Activated T-helper 9 cell treated with anti-CD3 and anti-CD28 coated beads, Interleukin-2, amount 50 U/mL, for 16 hours (primary cell): ENCODE measurements around the gene TOX3.

Experiments used
- DNase-seq: peaks from one replicate; pipeline ENCODE4 v3.0.0-alpha.2; 2020; ENCODE audit warnings: low read depth

The TOX3 gene

GRCh38 chr16:52537516-52537915, 9.4 kb downstream of the TOX3 start:
- no peak for DNase-seq

DNA sequence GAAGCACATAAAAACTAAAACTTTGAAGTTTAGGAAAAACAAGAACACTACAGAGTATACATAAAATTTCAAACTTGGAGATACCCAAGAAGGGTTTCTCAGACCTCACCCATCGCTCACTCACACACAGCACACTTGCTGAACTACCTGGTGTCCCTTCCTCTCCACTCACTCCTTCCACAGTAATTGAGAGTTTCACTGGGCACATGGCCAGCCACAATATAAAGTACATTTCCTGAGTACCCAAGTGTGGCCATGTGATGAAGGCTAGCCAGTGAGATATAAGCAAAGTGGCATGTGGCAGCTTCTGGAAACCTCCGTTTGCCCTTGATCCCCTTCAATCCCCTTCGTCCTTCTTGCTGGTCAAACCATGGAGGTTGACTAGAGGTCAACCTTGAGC, 11.9 kb downstream of the TOX3 start:
- DNase-seq = no peak

DNA sequence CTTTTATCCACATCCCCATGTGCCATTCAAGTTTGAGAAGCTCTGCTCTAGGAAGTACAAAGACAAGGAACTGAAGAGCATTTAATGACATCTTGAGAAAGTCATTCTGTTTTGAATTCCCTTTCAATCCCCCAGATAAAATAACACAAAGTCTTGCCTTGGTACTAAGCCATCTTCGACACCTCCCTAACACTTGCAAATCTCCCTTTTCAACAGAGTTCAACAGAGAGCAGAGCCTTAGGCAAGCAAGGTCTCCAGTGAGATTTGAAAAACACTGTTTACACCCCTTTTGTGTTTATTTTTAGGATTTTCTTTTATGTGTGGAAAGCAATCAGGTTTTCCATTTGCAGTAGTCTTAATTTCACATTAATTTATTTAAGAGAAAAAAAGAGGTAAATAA, 13.6 kb downstream of the TOX3 start:
- no peak for DNase-seq

- DNase-seq = no peak
Observed at GRCh38 chr16:52532384-52532783, 14.6 kb downstream of the TOX3 start.

DNA sequence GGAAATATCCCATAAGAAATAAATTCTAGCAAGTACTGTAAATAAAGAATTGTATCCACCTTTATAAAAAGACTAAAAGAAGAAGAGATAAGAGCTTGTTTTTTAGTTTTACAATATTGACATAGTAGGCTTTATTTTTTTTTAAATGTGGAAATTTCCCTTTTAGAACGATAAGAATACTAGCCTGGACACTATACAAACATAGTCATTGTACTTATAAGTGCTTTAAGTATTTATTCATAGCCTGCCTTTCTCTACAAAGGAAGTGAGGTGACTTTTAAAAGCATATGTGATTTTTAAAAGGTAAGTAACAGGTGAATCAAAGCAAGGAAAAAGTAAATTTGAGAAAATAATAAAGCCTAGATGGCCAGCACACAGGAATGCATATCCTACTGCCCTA, 17.7 kb downstream of the TOX3 start:
- DNase-seq = no peak

DNA sequence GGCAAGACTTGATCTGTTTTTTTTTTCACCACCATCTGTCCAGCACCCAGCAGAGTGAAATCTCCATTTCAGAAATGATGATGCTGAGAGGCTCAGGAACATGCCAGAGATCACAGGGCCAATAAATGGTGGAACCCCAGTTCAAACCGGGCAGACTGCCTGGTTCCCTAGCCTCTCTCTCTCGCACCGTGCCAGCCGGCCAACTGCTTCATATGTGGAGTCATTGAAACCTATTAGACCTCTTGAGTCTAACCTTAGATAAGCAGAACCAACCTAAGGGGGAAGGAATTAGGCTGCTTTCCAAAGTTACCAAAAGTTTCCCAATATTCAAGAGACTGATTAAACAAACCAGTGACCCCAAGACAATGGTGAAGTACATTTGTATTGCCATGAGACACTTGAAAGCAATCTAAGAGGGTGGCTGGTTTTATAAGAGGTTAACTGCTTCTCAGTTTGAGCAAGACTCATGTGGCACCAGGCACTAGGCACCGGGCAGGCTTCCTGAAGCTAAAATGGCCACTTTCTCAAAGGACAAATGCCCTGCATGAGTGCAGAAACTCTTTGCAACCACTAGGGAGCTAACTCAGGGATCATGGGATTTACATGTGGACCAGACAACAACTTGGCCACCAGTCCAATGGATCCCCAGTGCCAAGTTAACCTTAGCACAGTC, 18.4 kb downstream of the TOX3 start:
- no peak for DNase-seq

- DNase-seq = no peak
Observed at GRCh38 chr16:52526830-52527229, 20.1 kb downstream of the TOX3 start.

- DNase-seq = no peak
Observed at GRCh38 chr16:52526116-52526828, 20.7 kb downstream of the TOX3 start.

GRCh38 chr16:52521570-52521969, 25.4 kb downstream of the TOX3 start:
- no peak for DNase-seq

DNA sequence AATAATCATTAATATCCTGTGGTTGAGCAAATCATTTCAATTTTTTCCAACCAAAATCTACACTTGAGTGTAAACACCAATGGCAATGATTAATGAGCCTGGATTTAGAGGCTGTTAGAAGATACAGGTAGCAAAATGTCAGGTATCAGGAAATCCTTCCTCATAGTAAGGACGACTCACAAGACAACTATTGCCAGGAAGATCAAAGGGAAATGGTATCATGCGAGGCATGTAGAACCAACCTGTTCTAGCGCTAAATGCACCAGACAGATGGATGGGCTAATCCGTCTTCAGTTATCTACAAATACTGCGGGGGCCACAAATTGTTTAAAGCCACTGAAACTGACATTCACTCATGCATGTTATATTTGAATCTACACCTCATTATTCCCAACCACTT, 28.1 kb downstream of the TOX3 start:
- no peak for DNase-seq

GRCh38 chr16:52515068-52515671, 31.8 kb downstream of the TOX3 start:
- no peak for DNase-seq

DNA sequence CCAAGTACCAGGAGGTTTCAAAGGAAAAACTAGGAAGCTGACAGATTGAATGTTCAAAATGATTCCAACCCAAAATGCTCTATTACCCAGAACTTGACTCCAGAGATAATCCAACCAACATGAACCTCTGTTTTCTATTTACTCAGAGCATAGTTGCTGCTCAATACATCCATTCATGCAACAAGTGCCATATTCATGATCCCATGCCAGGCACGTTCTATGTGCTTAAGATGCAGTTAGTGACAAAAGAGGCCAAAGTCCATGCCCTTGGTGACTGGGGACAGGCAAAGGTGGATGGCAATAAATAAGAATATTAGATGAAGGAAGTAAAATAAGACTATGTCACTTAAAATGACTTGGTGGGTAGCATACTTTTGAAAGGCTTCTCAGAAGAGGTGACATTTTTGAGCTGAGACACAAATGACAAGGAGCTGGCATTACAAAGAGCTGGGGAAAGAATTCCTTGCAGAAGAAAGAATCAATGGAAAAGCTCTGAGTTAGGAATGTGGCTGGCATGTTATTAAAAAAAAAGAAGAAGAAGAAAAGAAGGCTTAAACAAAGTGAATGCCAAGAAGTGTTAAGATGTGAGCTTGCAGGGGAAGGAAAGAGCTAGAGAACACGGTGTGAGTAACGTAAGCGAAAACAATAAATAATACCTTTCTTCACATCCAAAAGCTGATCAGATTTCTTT, 34.5 kb downstream of the TOX3 start:
- DNase-seq = no peak

DNA sequence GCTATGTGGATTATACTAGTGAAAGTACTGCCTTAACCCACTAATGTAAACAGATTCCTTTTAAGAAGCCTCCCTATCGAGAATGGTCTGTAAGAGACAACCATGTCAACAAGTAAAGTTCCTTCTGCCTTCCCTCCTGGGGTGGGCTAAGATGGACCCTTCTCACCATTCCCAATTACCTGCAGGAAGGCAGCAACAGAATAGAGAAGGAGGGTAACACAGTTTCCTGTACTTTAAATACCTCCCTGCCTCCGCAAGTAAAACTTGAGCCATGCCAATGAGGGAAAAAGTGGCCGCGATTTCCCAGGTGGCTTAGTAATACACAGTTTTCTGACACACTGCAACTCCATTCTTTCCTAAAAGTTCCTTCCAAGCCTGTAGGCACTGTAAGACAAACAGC, 45.2 kb downstream of the TOX3 start:
- no peak for DNase-seq

DNA sequence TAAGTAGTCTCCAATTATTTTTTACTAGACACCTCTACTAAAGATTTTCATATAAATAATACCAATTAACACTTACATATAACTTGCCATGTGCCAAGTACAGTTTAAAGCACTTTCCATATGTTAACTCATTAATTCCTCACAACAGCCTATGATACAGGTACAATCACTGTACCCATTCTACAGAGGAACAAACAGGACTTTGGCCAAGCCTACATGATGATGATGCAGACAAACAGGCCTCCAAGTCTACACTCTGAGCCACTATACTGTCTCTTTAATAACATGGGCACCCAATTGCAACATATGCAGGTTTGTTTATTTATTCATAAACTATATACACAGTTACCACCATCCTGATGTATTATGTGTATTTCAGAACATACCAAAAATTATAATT, 46.0 kb downstream of the TOX3 start:
- DNase-seq = no peak

GRCh38 chr16:52499060-52499440, 47.9 kb downstream of the TOX3 start:
- no peak for DNase-seq

- no peak for DNase-seq
Observed at GRCh38 chr16:52498328-52499059, 48.4 kb downstream of the TOX3 start.

DNA sequence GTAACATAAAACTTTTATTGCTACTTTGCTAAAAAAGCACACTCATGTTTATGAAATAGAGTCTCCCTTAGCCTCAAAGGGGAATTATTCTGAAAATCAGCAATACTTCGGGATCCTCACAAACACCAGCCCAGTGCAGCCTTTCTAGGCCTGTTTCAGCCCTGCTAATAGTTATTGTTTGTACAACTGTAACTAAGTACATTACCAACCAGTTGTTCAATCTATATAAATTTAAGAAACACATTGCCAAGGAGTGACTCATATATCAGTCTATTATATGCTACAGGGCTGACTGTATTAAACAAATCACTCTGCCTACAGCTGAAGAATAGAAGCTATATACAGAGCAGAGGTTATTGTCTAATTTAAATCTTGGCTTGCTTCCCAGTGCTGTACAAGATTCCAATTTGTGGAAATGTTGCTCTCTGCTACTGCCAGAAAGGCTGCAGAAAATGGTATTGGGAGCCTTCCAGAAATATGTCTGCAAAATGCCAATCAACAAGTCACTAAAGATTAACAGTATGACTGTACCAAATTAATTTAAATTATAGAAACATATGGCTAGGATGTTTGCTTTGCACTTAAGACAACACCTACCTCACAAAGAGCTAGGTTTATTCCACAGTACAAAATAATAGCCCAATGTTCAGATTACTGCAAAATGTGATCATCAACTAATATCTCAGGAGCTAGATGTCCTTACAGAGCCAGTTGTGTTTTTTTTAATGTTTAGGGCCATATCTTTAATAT, 49.7 kb downstream of the TOX3 start:
- no peak for DNase-seq

GRCh38 chr16:52496051-52496876, 50.7 kb downstream of the TOX3 start:
- no peak for DNase-seq

DNA sequence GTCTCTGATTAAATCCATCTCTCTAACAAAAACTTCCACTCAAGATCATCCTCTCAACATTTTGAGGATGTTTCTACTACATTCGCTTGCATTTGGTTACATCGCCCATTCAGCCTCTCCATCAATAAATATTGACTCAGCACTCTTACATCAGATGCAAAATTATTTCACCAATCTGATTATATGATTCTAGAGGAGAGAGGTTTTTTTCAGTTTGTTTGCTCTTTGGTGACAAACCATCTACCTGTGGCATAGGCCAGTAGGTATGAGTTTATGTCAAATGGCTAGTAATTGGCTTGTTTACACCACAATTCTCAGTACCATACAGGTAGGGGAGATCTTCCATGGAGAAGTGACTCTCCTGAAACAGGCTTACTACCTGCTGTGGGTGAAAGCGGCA, 52.3 kb downstream of the TOX3 start:
- DNase-seq = no peak

GRCh38 chr16:52494145-52494544, 52.8 kb downstream of the TOX3 start:
- DNase-seq = no peak
